HG03175 (cell line): ENCODE data around the gene CD300C.
"Not testable (repeated sequence)": the region's sequence is repeated elsewhere in the genome, so short reads cannot be mapped to it uniquely, and the experiment has no call there.

Source experiments
- ATAC-seq: cut with Tn5 transposase; IDR thresholded peaks from one replicate; pipeline ENCODE4 v1.9.1; 2021; ENCODE audit warnings: mild to moderate bottlenecking, moderate library complexity; ENCODE audit not compliant: unreplicated experiment

The CD300C gene

DNA sequence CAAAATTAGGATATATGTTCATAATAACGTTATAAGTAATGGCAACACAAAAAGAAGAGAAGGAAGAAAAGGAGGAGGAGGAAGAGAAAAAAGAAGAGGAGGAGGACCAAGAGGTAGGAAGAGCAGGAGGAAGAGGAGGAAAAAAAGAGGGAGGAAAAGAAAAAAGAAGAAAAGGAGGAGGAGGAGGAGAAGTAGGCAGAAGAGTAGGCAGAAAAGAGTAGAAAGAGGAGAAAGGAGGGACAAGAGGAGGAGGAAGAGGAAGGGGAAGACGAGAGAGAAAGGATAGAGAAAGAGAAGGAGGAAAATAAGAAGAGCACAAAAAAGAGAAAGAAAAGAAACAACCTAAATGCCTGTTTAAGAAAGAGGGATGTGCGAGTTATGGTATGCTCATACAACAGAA, 9.0 kb downstream of the CD300C start:
- no peak for ATAC-seq

DNA sequence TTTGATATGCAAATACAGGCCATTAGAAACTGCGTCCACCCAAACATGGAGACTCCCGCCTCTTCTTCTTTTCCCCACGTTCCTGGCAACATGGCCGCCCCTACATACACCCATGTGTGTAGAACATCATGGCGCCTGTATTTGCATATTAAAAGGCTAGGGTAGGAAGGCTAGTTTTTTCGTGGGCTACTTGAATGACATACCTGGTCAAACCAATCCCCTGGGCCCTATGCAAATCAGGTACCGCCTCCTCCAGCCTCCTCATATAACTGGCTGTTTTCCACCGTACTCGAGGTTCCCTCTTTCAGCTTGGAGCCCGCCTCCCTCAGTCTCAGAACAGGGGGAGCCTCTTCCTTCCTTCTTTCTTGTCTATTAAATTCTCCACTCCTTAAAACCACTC, 13.8 kb downstream of the CD300C start:
- peak; percentile 35 for ATAC-seq

DNA sequence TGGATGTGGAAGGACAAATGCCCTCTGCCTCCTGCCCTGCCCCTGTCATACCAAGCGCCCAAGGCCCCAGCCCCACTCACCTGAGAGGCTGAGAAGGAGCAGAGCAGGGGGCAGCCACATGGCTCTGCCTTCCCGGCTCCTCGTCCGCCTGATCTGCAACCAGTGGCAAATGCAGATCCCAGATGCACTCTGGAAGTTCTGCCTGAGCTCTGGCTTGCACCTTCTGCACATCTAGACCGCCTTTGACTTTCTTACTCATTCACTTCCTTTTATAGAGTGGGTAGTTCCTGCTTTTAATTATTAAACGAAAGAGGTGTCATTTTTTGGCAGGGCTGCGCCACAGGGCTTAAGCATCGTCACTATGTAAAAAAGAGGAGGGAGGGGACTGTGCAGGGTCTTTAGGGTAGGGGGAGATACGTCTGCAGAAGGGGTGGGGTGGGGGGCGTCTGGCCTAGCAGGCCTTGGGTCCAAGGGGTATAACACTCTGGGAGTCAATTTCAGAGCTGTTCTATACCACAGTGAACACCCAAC, 14.6 kb downstream of the CD300C start, which contains the start of gene CD300LB:
TSS of gene CD300LB (minus strand) at position 245 of the 531 bp plus-strand sequence. CDS start at position 120, 125 bp downstream.
- ATAC-seq, result peak; percentile 36

- no peak for ATAC-seq
Observed at GRCh38 chr17:74530831-74531150, 15.1 kb downstream of the CD300C start.

- ATAC-seq, result no peak
Observed at GRCh38 chr17:74529243-74529642, 16.7 kb downstream of the CD300C start.

- peak; percentile 86 for ATAC-seq
Observed at GRCh38 chr17:74528491-74529199, 17.3 kb downstream of the CD300C start.

- no peak for ATAC-seq
Observed at GRCh38 chr17:74527756-74528155, 18.2 kb downstream of the CD300C start.

DNA sequence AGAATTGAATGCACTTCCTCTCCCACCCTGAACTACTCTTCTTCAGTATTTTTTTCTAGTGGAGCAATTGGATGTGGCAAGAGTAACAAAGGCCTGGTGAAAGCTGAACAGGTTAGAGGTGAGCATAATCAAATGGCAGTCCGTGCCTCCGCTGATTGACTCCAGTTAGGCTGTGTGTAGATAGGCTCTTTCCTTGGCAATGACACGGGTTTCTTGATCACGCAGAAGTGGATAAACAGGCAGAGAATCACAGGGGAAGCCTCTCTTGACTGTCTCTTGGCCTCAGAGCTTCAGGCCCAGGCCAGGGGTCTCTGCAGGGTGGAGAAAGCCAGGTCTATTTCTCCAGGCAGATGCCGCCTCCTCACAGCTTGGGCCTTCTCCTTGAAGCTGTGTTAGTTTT, 18.8 kb downstream of the CD300C start:
- ATAC-seq, result no peak

DNA sequence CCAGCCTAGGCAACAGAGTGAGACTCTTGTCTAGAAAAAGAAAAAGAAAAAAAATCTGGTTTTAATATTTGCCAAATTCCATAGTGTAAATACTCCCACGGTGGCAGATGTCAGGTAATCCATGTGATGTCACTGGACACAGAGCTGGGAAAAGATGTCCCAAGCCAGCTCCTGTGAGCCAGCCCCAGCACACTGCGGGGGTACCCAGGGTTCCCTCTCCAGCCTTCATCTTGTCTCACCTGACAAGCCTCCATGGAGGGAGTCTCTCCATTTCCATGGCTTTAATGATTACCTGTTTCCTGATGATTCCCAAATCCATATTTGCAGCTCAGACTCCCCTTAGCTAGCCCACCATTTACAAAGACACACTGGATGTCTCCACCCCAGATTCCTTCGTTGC, 19.2 kb downstream of the CD300C start:
- ATAC-seq, result no peak

- ATAC-seq, result no peak
Observed at GRCh38 chr17:74525781-74526288, 20.1 kb downstream of the CD300C start.

DNA sequence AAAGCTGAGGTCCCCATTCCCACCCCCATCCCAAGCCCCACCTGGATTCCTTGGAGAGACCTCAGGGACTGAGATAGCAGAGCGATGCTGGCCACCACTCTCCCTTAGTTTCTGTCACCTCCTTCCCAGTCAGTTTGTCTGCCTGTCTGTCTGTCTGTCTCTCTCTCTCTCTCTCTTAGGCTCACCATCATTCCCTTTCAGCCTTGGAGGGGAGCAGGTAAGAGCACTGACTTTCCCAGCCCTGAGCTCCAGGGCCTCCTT, 20.5 kb downstream of the CD300C start:
- ATAC-seq, result no peak

GRCh38 chr17:74524653-74525464, 21.1 kb downstream of the CD300C start:
- no peak for ATAC-seq

GRCh38 chr17:74523308-74523707, 22.6 kb downstream of the CD300C start:
- no peak for ATAC-seq

DNA sequence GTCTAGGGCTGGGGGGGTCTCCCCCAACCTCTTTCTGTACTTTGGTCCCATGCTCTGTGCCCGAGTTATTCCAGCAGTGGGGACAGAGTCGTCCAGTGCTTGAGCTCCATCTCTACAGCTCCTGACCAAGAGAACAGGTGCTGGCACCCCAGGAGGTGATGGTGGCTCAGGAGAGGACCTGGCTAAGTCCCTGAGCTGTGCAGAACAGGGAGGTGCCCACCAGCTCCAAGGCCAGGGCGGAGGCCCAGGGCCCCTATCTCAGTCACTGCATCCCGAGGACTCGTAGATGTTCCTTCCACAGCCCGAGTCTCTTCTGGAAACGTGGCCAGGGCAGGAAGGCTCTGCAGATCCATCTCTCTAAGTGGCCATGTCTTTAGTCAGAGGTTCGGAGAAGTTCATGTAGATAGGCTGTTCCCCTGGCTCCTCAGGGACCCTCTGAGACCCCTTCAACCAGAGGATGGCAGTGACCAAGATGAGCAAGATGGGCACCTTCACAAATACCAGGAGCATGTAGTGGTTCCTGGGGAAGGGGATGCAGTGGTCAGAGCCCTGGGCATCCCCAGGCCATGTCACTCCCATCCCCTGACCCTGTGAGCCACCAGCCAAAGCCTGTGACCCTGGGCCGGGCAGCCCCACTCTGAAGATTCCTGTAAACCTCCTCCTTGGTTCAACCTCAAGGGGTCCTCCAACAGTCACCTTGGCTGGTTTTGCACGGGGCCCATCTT, 23.4 kb downstream of the CD300C start:
- ATAC-seq, result no peak

- no peak for ATAC-seq
Observed at GRCh38 chr17:74521701-74522201, 24.2 kb downstream of the CD300C start.

DNA sequence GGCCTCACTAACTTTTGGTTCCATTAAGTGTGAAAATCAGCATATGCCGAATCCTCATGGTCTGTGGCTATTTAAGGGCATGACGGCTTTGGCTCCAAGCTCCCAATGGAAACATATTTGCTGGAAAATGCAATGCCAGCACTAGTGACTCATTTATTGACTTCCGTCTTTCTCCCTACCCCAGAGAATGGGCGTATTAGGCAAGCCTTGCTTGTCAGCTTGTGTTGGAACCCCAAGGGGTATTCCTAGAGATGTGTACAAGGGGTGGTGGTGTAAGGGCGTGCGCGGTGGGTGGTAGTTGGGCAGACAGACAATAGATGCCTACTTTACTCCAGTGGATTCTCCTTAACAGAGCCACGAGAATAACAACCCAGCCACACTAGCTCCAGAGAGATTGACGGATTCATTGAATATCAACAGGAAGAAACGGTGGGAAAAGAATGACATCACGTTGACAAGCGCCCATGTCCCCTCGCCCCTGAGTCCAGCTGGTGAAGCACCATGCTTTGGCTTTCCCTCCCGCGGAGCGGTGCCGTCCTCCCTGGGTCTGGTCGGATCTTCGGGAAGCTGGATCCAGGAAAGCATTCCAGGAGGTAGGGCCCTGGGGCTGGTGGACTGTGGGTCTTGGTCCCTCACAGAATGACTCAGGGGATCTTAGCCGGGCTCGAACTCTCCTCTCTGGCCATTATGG, 25.0 kb downstream of the CD300C start:
- ATAC-seq, result no peak

DNA sequence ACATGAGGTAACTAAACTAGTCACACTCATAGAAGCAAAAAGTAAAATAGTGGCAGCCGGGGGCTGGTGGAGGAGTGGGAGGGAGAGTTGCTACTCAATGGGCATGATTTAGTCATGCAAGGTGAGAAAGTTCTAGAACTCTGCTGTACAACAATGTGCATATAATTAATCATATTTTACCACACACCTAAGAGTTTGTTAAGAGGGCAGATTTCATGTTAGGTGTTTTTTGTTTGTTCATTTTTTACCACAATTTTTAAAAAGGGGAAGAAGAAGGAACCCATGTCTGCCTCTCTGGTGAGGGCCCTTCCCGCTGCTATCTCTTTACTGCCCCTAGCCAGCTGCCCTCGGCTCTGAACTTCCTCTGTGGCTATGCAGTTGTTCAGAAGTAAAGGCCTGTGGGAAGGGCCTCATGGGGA, 25.9 kb downstream of the CD300C start:
- ATAC-seq, result no peak

DNA sequence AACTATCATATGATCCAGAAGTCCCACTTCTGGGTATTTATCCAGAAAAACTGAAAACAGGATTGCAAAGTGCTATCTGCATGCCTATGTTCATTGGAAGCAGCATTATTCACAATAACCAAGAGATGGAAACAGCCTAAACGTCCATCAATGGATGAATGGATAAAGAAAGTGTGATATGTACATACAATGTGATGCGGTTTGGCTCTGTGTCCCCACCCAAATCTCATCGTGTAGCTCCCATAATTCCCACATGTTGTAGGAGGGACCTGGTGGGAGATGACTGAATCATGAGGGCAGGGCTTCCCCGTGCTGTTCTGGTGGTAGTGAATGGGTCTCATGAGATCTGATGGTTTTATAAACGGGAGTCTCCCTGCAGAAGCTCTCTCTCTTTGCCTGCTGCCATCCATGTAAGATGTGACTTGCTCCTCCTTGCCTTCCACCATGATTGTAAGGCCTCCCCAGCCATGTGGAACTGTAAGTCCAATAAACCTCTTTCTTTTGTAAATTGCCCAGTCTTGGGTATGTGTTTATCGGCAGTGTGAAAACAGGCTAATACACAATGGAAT, 27.4 kb downstream of the CD300C start:
- not testable (repeated sequence) for ATAC-seq

DNA sequence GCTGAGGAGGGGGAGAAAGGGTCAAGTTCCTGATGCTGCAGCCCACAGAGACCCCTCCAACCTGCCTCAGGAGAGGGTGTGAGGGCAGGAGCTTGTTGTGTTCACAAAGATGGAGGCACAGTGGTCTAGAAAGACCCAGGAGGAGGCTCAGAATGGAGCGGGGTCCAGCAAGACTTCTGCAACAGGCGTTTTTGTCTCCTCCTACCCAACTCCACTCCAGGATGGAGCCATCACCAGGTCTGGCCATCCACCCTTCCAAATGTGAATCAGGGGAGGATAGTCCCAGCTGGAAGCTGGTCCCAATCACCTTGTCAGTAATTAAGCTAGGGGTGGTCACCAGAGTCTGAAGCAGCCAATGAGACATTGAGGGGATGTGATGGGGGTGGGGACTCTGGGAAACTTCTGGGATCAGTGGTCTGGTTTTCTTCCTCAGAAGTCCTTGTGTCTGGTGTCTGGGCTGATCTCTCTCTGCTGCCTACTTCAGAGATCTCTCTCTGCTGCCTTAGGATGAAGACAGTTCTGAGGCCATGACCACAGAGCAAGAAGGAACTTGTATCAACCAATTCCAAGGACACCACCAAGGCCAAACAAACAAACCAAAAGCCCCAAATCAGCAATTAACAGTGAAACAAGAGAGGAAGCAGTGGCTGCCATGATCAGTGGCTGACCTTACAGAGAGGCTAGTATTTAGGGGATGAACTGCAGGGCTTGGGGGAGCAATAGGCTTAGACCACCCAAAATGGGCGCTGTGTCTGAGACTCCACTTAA, 29.2 kb downstream of the CD300C start:
- ATAC-seq, result no peak

- ATAC-seq, result no peak
Observed at GRCh38 chr17:74515941-74516340, 30.0 kb downstream of the CD300C start.
